SK-N-SH (cell line): ENCODE data around the gene AGFG2. TPM values are rescaled to one million over a fixed set of nuclear protein-coding genes. Genes with fewer than 3 reads are reported as not detected.
A peak's percentile ranks its signal among the peaks of the same experiment; 100 is the strongest.

Experiments used
- CTCF ChIA-PET: fragments of 300-600, 350-600 bp; formaldehyde crosslinking; extraction: SDS; loops from one replicate; lab custom pipeline; 2021; lab: Yijun Ruan, JAX
- POLR2A ChIA-PET: fragments of 350-600 bp; sonication (Branson Sonifier 250); formaldehyde crosslinking; extraction: SDS; loops from one replicate; lab custom pipeline; 2020; ENCODE audit warnings: antibody characterized with exemption, inconsistent platforms; lab: Yijun Ruan, JAX
- DNase-seq: peaks from one replicate; pipeline ENCODE4 v3.0.0; 2012
- H2AFZ ChIP-seq: fragments of 200-600 bp; sonication (generic); 2 replicates; pipeline ENCODE4 v1.8.1; 2016; ENCODE audit warnings: antibody characterized with exemption, mild to moderate bottlenecking, low read depth
- H3F3A ChIP-seq: fragments of 200-600 bp; sonication (generic); replicated peaks from 2 replicates; pipeline ENCODE3; 2016; ENCODE audit warnings: antibody characterized with exemption, mild to moderate bottlenecking; ENCODE audit not compliant: insufficient read depth
- H3K27ac ChIP-seq, 2 experiments: fragments of 200-500 bp in 1 of 2; fragments of 200-600 bp in 1 of 2; sonication (Bioruptor generic) in 1 of 2; sonication (generic), shearing (Covaris generic) in 1 of 2; 2 replicates each; pipeline versions ENCODE4 v1.5.1 to v1.6.1; 2014 to 2016; ENCODE audit warnings: low read depth in 2 of 2, inconsistent platforms in 1 of 2, low read length in 1 of 2, mild to moderate bottlenecking in 1 of 2, mixed read lengths in 1 of 2
- H3K27me3 ChIP-seq: fragments of 200-600 bp; sonication (generic), shearing (Covaris generic); 2 replicates; pipeline ENCODE4 v1.6.1; 2016; ENCODE audit warnings: mixed run types; ENCODE audit not compliant: insufficient read depth
- H3K36me3 ChIP-seq, 2 experiments: fragments of 200-500 bp in 1 of 2; fragments of 200-600 bp in 1 of 2; sonication (Bioruptor generic) in 1 of 2; sonication (generic) in 1 of 2; replicated peaks in 1 of 2; 2 replicates each; pipeline versions ENCODE3 to v1.5.1; 2014 to 2016; ENCODE audit warnings: low read length in 1 of 2, mild to moderate bottlenecking in 1 of 2; ENCODE audit not compliant: insufficient read depth in 2 of 2, control insufficient read depth in 1 of 2
- H3K4me1 ChIP-seq, 2 experiments: fragments of 200-500 bp in 1 of 2; fragments of 200-600 bp in 1 of 2; sonication (Bioruptor generic) in 1 of 2; sonication (generic), shearing (Covaris generic) in 1 of 2; 2 replicates each; pipeline versions ENCODE4 v1.5.1 to v1.6.1; 2014 to 2016; ENCODE audit warnings: low read depth in 1 of 2, low read length in 1 of 2, mixed run types in 1 of 2; ENCODE audit not compliant: insufficient read depth in 2 of 2, control insufficient read depth in 1 of 2
- H3K4me2 ChIP-seq: fragments of 200-600 bp; sonication (generic), shearing (Covaris generic); 2 replicates; pipeline ENCODE4 v1.6.1; 2017; ENCODE audit warnings: mixed run types
- H3K4me3 ChIP-seq, 2 experiments: fragments of 200-500 bp in 1 of 2; fragments of 200-600 bp in 1 of 2; sonication (Bioruptor generic) in 1 of 2; sonication (generic), shearing (Covaris generic) in 1 of 2; 2 replicates each; pipeline versions ENCODE4 v1.5.1 to v1.8.1; 2014 to 2016; ENCODE audit warnings: low read depth in 2 of 2, inconsistent platforms in 1 of 2, low read length in 1 of 2, mild to moderate bottlenecking in 1 of 2, mixed read lengths in 1 of 2, moderate library complexity in 1 of 2
- H3K79me2 ChIP-seq: fragments of 200-600 bp; sonication (generic); 2 replicates; pipeline ENCODE4 v1.8.1; 2017; ENCODE audit warnings: mild to moderate bottlenecking; ENCODE audit not compliant: insufficient read depth
- H3K9ac ChIP-seq: fragments of 200-600 bp; sonication (generic); 2 replicates; pipeline ENCODE4 v1.6.1; 2017; ENCODE audit warnings: mixed run types
- H3K9me2 ChIP-seq: fragments of 200-600 bp; sonication (generic); 2 replicates; pipeline ENCODE4 v1.6.1; 2017; ENCODE audit warnings: mixed run types
- H3K9me3 ChIP-seq: fragments of 200-600 bp; sonication (generic); 2 replicates; pipeline ENCODE4 v1.6.1; 2017; ENCODE audit warnings: mixed run types, mild to moderate bottlenecking, moderate library complexity
- H4K20me1 ChIP-seq: fragments of 200-600 bp; sonication (generic); 2 replicates; pipeline ENCODE4 v1.6.1; 2017; ENCODE audit warnings: mild to moderate bottlenecking, mixed run types; ENCODE audit not compliant: insufficient read depth
- EP300 ChIP-seq, 2 experiments: IDR thresholded peaks; 2 replicates each; pipeline versions ENCODE4 v1.4.0 to v1.6.1; 2012; ENCODE audit warnings: borderline replicate concordance in 1 of 2, low read depth in 1 of 2, low read length in 1 of 2
- FOXJ3 ChIP-seq: sonication (generic); formaldehyde crosslinking; IDR thresholded peaks from 2 replicates; pipeline ENCODE4 v1.5.1; 2020; ENCODE audit warnings: mild to moderate bottlenecking, missing genetic modification reagents
- GATA2 ChIP-seq: sonication (generic); formaldehyde crosslinking; IDR thresholded peaks from 2 replicates; pipeline ENCODE4 v1.5.0; 2020; ENCODE audit warnings: mild to moderate bottlenecking, missing genetic modification reagents
- MXI1 ChIP-seq: IDR thresholded peaks from 2 replicates; pipeline ENCODE4 v1.6.1; 2012; ENCODE audit warnings: mild to moderate bottlenecking, low read depth, low read length, improper control_type of control experiment
- NFIC ChIP-seq: IDR thresholded peaks from 2 replicates; pipeline ENCODE4 v1.4.0; 2012; ENCODE audit warnings: borderline replicate concordance
- NRF1 ChIP-seq: IDR thresholded peaks from 2 replicates; pipeline ENCODE4 v1.6.1; 2012; ENCODE audit warnings: low read depth, mild to moderate bottlenecking, low read length
- PBX3 ChIP-seq: IDR thresholded peaks from 2 replicates; pipeline ENCODE4; 2012
- RAD21 ChIP-seq: IDR thresholded peaks from 2 replicates; pipeline ENCODE4 v1.6.1; 2012; ENCODE audit warnings: mild to moderate bottlenecking, low read length
- TCF12 ChIP-seq: IDR thresholded peaks from 2 replicates; pipeline ENCODE4 v1.4.0; 2012
- USF1 ChIP-seq: IDR thresholded peaks from 2 replicates; pipeline ENCODE4 v1.4.0; 2012; ENCODE audit warnings: low read depth, borderline replicate concordance
- USF2 ChIP-seq: fragments of 150-350 bp; IDR thresholded peaks from 2 replicates; pipeline ENCODE4 v1.6.1; 2017; ENCODE audit warnings: antibody characterized with exemption, low read length, low read depth, borderline replicate concordance
- ZBTB33 ChIP-seq: IDR thresholded peaks from 2 replicates; pipeline ENCODE4 v1.4.0; 2012; ENCODE audit warnings: low read depth, borderline replicate concordance
- WGBS: methylation state at CpG from one replicate; pipeline ENCODE4 v1.1.6; 2017; ENCODE audit warnings: low lambda C conversion rate; 5-methylcytosine and 5-hydroxymethylcytosine counted together
- polyA plus RNA-seq, 3 experiments: library from polyadenylated mRNA; depleted of rRNA; stranded (reverse); fragments of >200 nt; gene quantifications; 2 replicates each; pipeline ENCODE4 v1.2.3, GENCODE V29; 2012

AGFG2 gene
- polyA plus RNA-seq, 1 of the 3 experiments (the other 2 are of a cell fraction): 23.1 TPM

GRCh38 chr7:100575746-100576383 is 36.9 kb downstream of the AGFG2 start (continued):
- no peak for TF ChIP-seq MXI1

GRCh38 chr7:100576384-100576993 is 37.5 kb downstream of the AGFG2 start:
- peak; percentile 15 for DNase-seq
- H3K4me2 ChIP-seq: no peak overlapping the region
- H3K9ac ChIP-seq: no peak overlapping the region
- POLR2A ChIA-PET: interaction anchor here (0.6 kb wide), 1 partner anchor 174 kb away, joined by 3 read pairs; no protein-coding TSS in a partner anchor
- H3K4me3 ChIP-seq: no peak overlapping the region
- 97% methylated on average over 13 of the region's 13 CpGs for WGBS
- CTCF ChIA-PET: interaction anchor here (0.6 to 4.3 kb wide), 7 partner anchors 9 to 74 kb away, joined by 3 to 30 read pairs (median 6); partner anchors contain the start of gene FBXO24
- H3F3A ChIP-seq: no peaks in the 10 kb centered on the region
- no peaks in the 10 kb centered on the region for H3K9me2 ChIP-seq
- H3K27me3 ChIP-seq: no peaks in the 10 kb centered on the region
- TF ChIP-seq NRF1 (no peak), NFIC (no peak), USF2 (no peak), RAD21 (no peak), GATA2 (CRISPR knock-in tag) (no peak), TCF12 (no peak), PBX3 (no peak), FOXJ3 (CRISPR knock-in tag) (no peak)
- no peaks in the 10 kb centered on the region for H3K4me1 ChIP-seq
- H3K27ac ChIP-seq: no peak overlapping the region
- H2AFZ ChIP-seq: no peak overlapping the region
- no peaks in the 10 kb centered on the region for H4K20me1 ChIP-seq
- H3K36me3 ChIP-seq: peaks cover 24 to 51% of the 10 kb centered on the region in 2 experiments
- H3K9me3 ChIP-seq: no peaks in the 10 kb centered on the region
- no peaks in the 10 kb centered on the region for H3K79me2 ChIP-seq

- Histone ChIP-seq H3K4me2 (no peak overlapping the region), H3F3A (no peaks in the 10 kb centered on the region), H3K4me3 (no peak overlapping the region), H2AFZ (no peak overlapping the region), H3K27ac (no peak overlapping the region), H3K9me3 (no peaks in the 10 kb centered on the region), H3K36me3 (peaks cover 27 to 57% of the 10 kb centered on the region in 2 experiments), H3K79me2 (0 out of 2 replicates have a peak, but pooled peaks cover under 1% of the 10 kb centered on the region), H3K9ac (no peak overlapping the region), H3K4me1 (no peaks in the 10 kb centered on the region)
- POLR2A ChIA-PET: interaction anchor here (0.8 kb wide), 1 partner anchor 9 kb away, joined by 4 read pairs; the partner anchor contains the start of gene FBXO24
- DNase-seq: peak; percentile 32
- CTCF ChIA-PET: interaction anchor here (0.6 to 4.3 kb wide), 12 partner anchors 8 to 148 kb away, joined by 3 to 30 read pairs (median 4); partner anchors contain the start of gene FBXO24
- no peak for TF ChIP-seq USF1
- no peak for TF ChIP-seq EP300 (IDR thresholded peaks at IDR 0.05; ENCODE audit: borderline replicate concordance in 1 of 2, low read depth in 1 of 2, low read length in 1 of 2)
- TF ChIP-seq FOXJ3 (CRISPR knock-in tag): no peak
- TF ChIP-seq ZBTB33: no peak
- TF ChIP-seq, all 33 proteins: peak for 0
- Histone ChIP-seq H3K27me3 (no peaks in the 10 kb centered on the region), H4K20me1 (0 out of 2 replicates have a peak, but pooled peaks cover 3% of the 10 kb centered on the region), H3K9me2 (no peaks in the 10 kb centered on the region)
- 92% methylated on average over 24 of the region's 24 CpGs for WGBS
Observed at GRCh38 chr7:100577103-100577502, 38.1 kb downstream of the AGFG2 start.
